Hematopoietic multipotent progenitor cell treated with erythropoietin and hydrocortisone succinate and interleukin-3 and kit ligand, for 6 days (in vitro differentiated cells): ENCODE results near the gene SLC35F4.
"Not testable (repeated sequence)": the region's sequence is repeated elsewhere in the genome, so short reads cannot be mapped to it uniquely, and the experiment has no call there.

Source experiments
- DNase-seq: peaks from one replicate; pipeline ENCODE4 v3.0.0-alpha.2; 2015

Gene SLC35F4

DNA sequence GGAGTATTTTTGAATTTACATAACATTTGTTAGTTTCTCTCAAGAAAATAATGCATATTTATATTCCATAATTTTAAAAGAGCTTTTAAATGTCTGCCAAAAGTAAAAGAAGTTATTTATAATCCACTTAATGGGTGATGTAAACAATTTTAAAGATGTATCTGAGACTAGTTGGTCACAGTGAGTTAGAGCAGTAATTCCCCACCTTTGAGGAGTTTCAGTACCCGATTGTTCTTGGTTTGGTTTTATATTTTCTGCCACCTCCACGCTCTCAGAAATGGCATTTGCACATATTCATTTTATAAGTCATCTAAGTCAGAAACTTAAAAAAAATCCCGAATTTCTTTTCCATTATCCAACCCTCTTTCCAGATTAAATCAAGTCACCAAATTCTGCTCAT, 153.2 kb downstream of the SLC35F4 start:
- no peak for DNase-seq

DNA sequence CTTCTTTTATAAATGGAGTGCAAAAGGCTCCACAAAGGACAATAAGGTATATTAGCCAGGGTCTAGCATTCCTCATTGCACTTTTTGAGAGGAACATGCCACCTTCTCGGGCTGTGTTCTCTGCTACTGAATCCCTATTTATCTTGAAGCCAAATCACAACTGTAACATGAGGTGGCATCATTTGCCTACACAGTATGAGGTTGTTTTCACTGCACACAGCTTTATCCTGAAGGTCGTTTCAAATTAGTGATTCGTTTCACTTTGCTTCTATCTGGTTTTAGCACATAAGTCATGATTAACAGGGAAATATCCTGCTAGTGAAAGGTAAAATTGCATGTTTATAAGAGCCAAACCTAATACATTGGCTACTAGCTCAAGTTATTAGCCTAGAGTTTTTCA, 153.8 kb downstream of the SLC35F4 start:
- DNase-seq = no peak

DNA sequence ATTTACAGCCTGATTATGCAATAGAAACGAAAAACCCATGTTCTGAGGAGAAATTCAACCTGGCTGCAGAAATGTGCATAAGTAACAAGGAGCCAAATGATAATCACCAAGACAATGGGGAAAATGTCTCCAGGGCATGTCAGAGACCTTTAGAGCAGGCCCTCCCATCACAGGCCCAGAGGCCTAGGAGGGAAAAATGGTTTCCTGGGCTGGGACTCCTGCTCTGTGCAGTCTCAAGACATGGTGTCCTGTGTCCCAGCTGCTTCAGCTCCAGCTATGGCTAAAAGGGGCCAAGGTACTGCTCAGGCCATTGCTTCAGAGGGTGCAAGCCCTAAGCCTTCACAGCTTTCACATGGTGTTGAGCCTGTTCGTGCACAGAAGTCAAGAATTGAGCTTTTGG, 156.0 kb downstream of the SLC35F4 start:
- no peak for DNase-seq

GRCh38 chr14:57709086-57709485, 156.8 kb downstream of the SLC35F4 start:
- DNase-seq = not testable (repeated sequence)

- no peak for DNase-seq
Observed at GRCh38 chr14:57707219-57707618, 158.7 kb downstream of the SLC35F4 start.

- DNase-seq = no peak
Observed at GRCh38 chr14:57704763-57705162, 161.1 kb downstream of the SLC35F4 start.

- DNase-seq = no peak
Observed at GRCh38 chr14:57699947-57700346, 165.9 kb downstream of the SLC35F4 start.

- peak; percentile 39 for DNase-seq
Observed at GRCh38 chr14:57692671-57693070, 173.2 kb downstream of the SLC35F4 start.

DNA sequence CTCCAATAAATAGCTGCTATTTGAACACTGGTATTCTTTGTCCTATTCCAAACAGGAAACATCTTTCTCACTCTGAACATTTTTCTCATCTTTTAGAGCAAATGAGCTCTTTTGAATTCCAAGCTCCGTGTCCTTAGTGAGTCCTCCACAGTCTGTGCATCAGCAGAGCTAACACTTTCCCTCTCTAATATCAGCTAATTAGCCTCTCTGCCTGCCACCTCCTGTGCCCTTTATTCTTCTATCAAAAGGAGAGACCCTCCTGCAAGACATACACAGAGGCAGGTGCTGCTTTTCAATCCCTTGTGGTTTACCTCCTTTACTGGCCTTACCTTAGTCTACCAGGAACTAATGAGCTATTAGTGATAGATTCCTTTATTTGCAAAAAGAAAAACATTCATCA, 178.5 kb downstream of the SLC35F4 start:
- no peak for DNase-seq

- DNase-seq = no peak
Observed at GRCh38 chr14:57686304-57686703, 179.6 kb downstream of the SLC35F4 start.

GRCh38 chr14:57671021-57671420, 194.9 kb downstream of the SLC35F4 start:
- DNase-seq = no peak

DNA sequence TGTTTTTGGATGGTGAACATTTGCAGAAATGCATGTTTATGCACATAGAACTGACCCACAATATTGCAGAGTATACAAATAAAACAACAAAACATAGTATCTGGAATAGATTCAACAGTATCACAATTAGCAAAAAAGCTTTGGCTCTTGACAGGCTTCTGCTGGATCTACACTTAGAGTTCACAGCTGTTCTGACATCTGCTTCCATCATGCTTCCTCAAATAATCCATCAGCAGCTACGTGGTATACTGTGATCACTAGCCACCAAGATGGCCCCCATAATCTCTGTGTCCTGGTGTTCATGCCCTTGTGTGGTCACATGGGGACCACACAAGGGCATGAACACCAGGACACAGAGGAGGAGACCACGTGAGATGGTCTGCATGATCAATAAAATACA, 205.7 kb downstream of the SLC35F4 start:
- no peak for DNase-seq

GRCh38 chr14:57659052-57659451, 206.8 kb downstream of the SLC35F4 start:
- no peak for DNase-seq

GRCh38 chr14:57657487-57657886, 208.4 kb downstream of the SLC35F4 start:
- no peak for DNase-seq

- DNase-seq = no peak
Observed at GRCh38 chr14:57656853-57657252, 209.0 kb downstream of the SLC35F4 start.

- DNase-seq = no peak
Observed at GRCh38 chr14:57652769-57653168, 213.1 kb downstream of the SLC35F4 start.

DNA sequence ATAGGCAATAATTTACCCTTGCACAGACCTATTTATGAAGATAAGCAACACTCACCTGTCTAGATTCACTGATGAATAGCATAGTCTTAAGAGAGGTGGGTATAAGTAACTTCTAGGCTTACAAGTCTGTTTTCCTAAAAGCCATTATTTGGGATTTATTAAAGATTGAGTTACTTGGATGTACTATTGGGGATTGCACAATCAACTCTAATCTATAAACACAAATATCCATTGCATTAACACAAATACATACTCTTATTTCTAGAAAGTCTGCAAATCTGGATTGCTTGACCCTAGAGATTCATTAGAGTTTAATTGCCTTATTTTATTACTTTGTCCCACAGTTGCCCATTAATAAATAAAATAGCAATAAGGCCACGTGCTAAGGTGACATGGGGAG, 224.1 kb downstream of the SLC35F4 start:
- no peak for DNase-seq

DNA sequence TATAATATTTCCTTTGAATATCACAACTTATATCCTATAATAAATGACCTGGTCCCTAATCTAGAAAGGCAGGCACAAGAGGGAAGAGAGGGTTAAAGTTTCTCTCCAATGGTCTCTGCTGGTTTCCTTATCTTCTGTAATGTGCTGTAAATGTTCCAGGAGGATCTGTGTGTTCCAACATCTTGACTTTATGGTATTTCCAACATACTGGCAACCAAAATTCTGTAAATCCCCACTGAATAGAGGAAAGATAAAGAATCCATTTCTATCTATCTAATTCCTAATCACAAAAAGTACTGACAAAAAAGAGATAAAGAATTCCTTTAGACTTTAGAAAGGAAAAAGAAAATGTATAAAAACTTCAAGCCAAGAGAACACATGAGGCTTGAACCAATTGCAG, 225.9 kb downstream of the SLC35F4 start:
- no peak for DNase-seq

GRCh38 chr14:57637901-57638300, 228.0 kb downstream of the SLC35F4 start:
- no peak for DNase-seq

GRCh38 chr14:57634335-57634734, 231.6 kb downstream of the SLC35F4 start:
- no peak for DNase-seq

GRCh38 chr14:57632649-57633048, 233.2 kb downstream of the SLC35F4 start:
- no peak for DNase-seq

- no peak for DNase-seq
Observed at GRCh38 chr14:57617510-57617909, 248.4 kb downstream of the SLC35F4 start.

DNA sequence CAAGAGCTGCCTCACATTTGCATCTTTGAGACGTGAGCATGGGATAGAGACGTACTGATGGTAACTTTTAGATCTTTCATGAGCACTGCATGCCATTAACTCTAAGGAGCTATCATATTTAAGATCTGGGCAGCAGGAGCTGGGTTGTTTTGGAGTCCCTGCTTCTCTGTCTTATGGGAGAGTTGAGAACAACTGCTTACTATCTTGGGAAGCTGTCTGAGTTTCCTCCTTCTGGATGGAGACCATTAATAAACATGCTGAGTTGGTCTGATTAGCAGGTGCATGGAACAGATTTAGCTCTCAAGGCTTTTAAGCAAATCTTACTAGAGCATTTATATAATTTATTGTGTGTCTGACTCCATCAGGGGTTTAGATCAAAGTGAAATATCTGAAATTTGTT, 252.9 kb downstream of the SLC35F4 start:
- no peak for DNase-seq

GRCh38 chr14:57611555-57612075, 254.3 kb downstream of the SLC35F4 start:
- DNase-seq = no peak

- DNase-seq = no peak
Observed at GRCh38 chr14:57610631-57611030, 255.3 kb downstream of the SLC35F4 start.
